ENCODE data around the gene ADM.

The ADM gene

GRCh38 chr11:10355257-10355661, 50.4 kb downstream of the ADM start:
- TF ChIP-seq CTCF (IDR thresholded peaks at IDR 0.05; ENCODE audit: insufficient read depth, low read depth, low read length, missing control alignments) = no peak
- no peak for DNase-seq (ENCODE audit: low read depth)
- H3K4me3 ChIP-seq (ENCODE audit: low read depth, low read length) = no peak overlapping the region

GRCh38 chr11:10356161-10356560, 51.3 kb downstream of the ADM start:
- no peak overlapping the region for H3K4me3 ChIP-seq (ENCODE audit: low read depth, low read length)
- no peak for TF ChIP-seq CTCF (IDR thresholded peaks at IDR 0.05; ENCODE audit: insufficient read depth, low read depth, low read length, missing control alignments)
- no peak for DNase-seq (ENCODE audit: low read depth)
